GM18873 (cell line): Measurements from ENCODE around the gene CAMK2A.

Experiments used
- ATAC-seq: cut with Tn5 transposase; IDR thresholded peaks from one replicate; pipeline ENCODE4 v1.9.1; 2021; ENCODE audit warnings: mild to moderate bottlenecking, moderate library complexity, moderate number of reproducible peaks; ENCODE audit not compliant: unreplicated experiment, low FRiP score

CAMK2A gene

DNA sequence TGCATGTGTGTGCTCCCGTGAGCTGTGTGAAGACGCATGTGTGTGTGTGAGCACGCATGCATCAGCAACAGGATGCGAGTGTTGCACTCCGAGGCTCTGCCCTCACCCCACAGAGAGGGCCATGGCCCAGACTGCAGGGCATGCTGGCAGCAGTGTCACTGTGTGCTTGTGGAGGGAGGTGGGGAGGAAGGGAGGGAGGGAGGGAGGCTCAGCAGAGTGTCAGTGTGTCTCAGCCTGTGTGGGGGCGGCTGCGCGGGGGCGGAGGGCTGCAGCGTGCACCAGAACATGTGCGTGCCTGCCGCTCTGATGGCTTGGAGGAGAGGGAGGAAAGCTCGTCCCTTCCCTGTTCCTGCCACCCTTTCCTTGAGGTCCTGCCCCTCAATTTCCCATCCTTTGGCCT is 5.3 kb downstream of the CAMK2A start:
- ATAC-seq = no peak

- ATAC-seq = no peak
Observed at GRCh38 chr5:150283904-150284303, 5.7 kb downstream of the CAMK2A start.

DNA sequence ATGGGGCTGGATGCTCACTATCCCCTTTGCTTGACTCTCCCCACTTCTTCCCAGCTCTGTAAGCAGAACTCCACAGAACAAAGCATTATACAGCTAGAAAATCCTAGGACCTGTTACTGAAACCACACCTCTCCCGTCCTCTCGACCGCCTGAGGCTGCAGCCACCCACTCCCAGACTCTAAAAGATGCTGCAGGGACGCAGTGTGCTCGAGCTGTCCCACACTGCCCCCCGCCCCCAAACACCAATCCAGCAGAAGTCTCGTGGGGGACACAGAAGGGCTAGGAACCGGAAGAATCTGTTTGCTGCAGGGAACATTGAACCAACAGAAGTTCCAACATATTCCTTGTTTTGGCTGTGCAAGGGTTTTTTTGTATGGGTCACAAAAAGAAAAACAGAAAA is 7.6 kb downstream of the CAMK2A start:
- no peak for ATAC-seq

- ATAC-seq = no peak
Observed at GRCh38 chr5:150279330-150280020, 10.1 kb downstream of the CAMK2A start.

DNA sequence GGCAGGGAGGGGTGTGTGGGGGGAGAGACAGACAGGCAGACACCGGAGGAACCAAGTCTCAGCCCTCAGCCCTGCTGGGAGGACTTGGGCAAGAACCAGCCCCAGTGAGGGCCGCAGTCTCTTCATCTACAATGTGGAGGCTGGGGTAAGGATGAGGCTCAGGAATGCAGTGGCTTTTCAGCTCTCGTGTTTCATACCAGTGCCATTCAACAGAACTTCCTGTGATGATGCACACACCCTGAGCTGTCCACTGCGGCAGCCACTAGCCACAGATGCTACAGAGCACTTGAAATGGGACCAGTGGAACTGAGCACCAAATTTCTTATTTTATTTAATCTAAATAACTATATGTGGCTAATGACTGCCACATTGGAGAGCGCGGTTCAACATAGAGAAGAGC is 10.7 kb downstream of the CAMK2A start:
- ATAC-seq = no peak

DNA sequence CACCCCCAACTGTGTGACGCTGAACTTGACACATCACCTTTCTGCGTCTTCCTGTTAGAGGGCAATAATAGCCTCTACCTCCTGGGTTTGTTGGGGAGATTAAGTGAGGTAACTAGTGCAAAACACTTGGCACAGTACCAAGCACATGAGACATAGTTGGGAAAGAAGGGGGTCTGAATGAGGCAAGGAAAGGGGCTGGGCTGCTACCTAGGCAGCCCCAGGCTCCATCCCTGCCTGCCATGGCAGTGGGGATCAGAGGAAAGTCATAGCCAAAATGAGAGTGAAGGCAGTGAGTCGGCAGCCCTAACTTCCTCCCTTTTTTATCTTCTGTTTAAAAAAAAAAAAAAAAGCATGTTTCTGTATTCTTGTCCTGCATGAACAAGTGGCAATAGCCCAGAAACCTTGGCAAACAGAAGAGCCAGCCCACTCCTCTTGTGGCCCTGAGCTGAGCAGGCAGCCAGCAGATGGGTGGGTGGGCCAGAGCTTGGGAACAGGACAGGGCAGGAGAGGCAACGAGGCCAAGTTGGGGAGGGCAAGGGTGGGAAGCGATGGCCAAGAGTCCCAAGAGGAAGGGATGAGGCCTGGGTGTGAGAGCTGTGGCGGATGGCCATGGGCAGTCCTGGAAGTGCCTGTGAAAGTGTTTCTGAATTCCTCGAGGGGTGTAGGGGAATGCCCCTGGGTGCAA is 11.4 kb downstream of the CAMK2A start:
- no peak for ATAC-seq

GRCh38 chr5:150277043-150277442 is 12.5 kb downstream of the CAMK2A start:
- ATAC-seq = no peak

GRCh38 chr5:150274811-150275210 is 14.8 kb downstream of the CAMK2A start:
- ATAC-seq = no peak

DNA sequence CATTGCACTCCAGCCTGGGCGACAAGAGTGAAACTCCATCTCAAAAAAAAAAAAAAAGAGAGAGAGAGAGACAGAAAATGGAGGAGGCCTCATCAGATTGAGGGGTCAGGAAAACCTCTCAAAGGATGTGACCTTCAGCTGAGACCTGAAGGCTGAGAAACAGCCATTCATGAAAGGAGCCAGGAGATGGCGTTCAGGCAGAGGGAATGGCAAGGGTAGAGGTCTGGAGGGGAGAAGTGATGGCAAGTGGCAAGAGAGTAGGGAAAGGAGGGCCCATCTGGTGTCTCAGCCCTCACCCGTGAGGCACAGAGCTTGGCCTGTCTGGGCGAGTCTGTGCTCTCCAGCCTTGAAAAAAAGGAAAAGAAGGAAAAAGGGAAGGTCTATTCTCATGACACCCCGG is 17.0 kb downstream of the CAMK2A start:
- ATAC-seq = no peak

GRCh38 chr5:150271923-150272322 is 17.6 kb downstream of the CAMK2A start:
- ATAC-seq = no peak

DNA sequence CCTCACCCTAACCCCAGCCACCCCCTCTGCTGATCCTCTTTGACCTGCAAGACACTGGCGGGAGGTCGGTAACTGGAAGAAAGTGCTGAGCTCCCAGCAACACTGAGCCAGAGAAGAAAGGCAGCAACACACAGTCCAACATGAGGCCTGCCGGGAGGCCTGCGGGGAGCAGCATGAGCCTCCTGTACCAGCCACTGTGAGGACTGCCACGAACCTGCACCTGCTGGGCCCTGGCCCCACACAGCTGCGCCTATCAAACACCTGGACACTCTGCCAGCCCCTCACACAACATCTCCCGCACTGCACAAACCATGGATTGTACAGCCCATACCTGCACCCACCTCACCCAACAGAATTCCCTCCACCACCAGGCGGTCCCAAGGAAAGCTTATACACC is 18.3 kb downstream of the CAMK2A start:
- no peak for ATAC-seq

DNA sequence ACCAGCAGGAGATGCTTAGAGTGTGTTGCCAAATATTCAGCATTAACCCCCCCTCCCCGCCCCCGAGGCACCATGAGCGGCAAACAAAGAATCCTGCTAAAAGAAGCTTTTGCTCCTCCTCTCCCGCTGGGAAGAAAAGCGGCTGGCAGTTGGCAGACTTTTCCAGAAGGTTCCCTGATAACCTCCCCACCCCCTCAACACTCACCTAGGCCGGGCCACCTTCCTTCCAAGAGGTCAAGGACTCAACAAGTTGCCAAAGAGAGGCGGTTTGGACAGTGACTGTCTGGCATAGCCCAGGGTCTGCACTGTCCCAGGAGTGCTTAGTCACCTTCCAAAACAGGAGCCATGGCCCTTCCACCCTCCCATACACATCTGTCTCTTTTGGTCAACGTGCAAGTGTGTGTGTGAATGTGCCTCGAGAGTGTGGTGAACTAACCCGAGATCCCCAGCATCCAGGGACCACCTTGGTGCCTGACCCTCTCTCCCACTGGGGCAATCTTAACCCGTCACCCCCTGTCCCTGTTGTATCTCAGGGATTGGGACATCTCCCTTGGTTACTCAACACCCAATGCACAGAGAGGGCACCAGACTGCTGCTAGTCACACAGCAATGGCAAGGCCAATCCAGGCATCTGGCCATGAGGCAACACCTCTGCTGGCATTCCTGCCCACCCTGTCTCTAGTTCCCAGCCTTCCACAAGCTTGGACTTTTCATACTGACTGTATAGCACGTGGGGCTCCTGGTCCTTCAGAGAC is 18.9 kb downstream of the CAMK2A start:
- ATAC-seq = no peak

GRCh38 chr5:150266871-150267291 is 22.7 kb downstream of the CAMK2A start:
- no peak for ATAC-seq

- ATAC-seq = no peak
Observed at GRCh38 chr5:150265870-150266383, 23.6 kb downstream of the CAMK2A start.

- ATAC-seq = no peak
Observed at GRCh38 chr5:150264667-150265603, 24.6 kb downstream of the CAMK2A start.

DNA sequence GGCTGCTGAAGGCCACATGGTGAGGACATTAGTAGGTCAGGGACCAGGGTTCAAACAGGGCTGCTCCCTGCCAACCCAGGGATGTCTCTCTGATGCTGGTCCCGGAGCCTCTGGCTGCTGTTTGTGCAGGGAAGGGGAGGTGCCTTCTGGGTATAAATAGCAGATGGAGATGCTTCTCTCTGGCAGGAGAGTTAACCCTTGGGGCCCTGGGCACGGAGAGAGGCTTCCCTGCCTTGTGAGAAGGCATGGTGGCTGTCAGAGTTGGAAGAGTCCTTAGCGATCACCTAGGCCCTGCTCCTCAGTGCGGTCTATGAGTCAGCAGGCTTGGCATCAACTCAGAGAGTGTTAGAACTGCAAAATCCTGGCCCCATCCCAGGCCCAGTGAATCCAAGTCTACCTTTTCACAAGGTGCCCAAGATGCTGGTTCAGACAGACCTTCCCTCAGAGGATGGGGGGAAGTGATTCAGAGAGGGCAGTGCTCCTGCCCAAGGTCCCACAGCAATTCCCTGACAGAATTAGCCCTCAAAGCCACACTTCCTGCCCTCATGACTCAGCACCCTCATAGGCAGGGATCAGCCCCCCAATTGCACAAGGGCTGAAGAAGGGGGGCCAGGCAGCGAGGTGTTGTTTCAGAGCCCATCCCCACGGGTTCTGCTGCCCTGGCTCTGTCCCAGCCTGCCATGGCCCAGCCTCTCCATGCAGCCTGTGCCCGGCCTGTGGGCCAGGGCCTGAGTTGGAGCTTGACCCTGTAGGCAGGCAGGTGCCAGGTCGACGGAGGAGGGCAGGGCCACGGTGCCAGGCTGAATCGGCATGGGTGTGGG is 25.6 kb downstream of the CAMK2A start:
- no peak for ATAC-seq

GRCh38 chr5:150263375-150263775 is 26.2 kb downstream of the CAMK2A start:
- ATAC-seq = no peak

DNA sequence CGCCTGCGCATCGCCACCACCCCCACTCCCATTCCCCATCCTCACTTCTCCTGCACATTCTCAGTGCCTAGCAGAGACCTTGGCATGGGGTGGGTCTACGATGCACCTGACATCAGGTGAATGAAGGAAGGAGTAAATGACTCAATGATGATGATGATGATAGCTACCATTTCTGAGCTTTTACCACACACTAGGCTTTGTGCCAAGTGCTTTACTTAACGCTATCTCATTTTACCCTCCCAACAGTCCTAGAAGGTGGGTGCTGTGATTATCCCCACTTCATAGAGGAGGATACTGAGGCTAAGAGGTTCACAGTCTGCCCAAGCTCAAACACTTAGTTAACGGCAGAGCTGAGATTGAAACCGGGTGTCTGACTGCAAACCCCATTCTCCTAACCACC is 27.1 kb downstream of the CAMK2A start:
- ATAC-seq = no peak

DNA sequence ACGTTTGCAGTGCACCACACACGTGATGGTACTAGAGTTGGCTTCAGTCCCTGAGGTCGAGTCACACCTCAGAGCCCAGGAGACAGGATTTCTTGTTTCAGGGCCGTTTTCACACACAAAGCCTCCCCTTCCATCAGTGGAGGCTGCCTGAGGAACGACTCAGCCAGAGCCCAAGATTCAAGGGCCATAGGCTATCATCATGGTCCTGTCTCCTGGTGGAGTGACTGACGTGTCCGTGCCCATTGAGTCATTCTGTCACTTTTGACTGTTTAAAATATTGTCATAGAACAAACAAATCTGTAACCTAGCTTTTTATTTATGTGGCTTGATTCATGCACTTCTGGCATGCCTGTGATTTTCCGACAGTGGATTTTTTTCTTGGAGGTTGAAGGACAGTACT is 28.3 kb downstream of the CAMK2A start:
- ATAC-seq = no peak
